Ectodermal cell (in vitro differentiated cells): Measurements from ENCODE around the gene RASIP1.

Experiments
- H3K27ac ChIP-seq: 2 replicates; pipeline ENCODE4 v1.7.0; 2013; ENCODE audit warnings: mild to moderate bottlenecking, low read depth, low read length; ENCODE audit not compliant: insufficient read depth, poor library complexity, severe bottlenecking
- H3K27me3 ChIP-seq: 2 replicates; pipeline ENCODE4 v1.7.0; 2013; ENCODE audit warnings: mild to moderate bottlenecking, low read length; ENCODE audit not compliant: insufficient read depth, control insufficient read depth, poor library complexity, severe bottlenecking
- H3K36me3 ChIP-seq: one replicate; pipeline ENCODE4 v1.7.0; 2013; ENCODE audit warnings: low read length; ENCODE audit not compliant: control insufficient read depth, insufficient read depth
- H3K4me1 ChIP-seq: one replicate; pipeline ENCODE4 v1.7.0; 2013; ENCODE audit warnings: low read length; ENCODE audit not compliant: control insufficient read depth, insufficient read depth
- H3K4me3 ChIP-seq: 2 replicates; pipeline ENCODE4 v1.7.0; 2013; ENCODE audit warnings: low read depth, low read length, control low read depth; ENCODE audit not compliant: insufficient read depth
- H3K9me3 ChIP-seq: 2 replicates; pipeline ENCODE4 v1.7.0; 2013; ENCODE audit warnings: mild to moderate bottlenecking, low read length, moderate library complexity; ENCODE audit not compliant: control insufficient read depth
- WGBS, 2 experiments: methylation state at CpG; one replicate each; pipeline ENCODE4 v1.1.7; 2013; ENCODE audit warnings: missing lambda C conversion rate in 2 of 2; 5-methylcytosine and 5-hydroxymethylcytosine counted together

RASIP1 gene

DNA sequence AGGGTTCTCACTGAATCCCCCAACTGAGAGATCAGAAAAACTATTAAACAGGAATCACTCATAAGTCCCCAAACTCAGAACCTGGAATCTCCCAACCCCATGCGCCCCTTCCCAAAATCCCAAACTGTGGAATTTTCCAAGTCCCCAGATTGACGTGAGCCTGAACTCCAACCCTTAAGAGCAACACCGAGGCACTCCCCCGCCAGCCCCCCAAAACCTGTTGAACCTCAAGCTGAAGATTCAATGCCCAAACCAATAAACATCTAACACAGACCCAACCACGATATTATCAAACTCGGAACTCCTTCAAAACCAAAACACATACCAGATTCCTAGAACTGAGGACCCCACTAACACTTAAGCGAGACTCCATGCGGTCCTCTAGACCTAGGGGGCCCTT, 5.7 kb upstream of the RASIP1 start:
- WGBS, 2 experiments: 91 to 94% methylated on average over 8 of the region's 8 CpGs
- Histone ChIP-seq H3K27ac (no peak overlapping the region), H3K9me3 (no peaks in the 10 kb centered on the region), H3K36me3 (peaks cover 5% of the 10 kb centered on the region), H3K4me1 (no peaks in the 10 kb centered on the region), H3K27me3 (peaks cover 3% of the 10 kb centered on the region), H3K4me3 (no peak overlapping the region)

GRCh38 chr19:48745208-48745995, 5.0 kb upstream of the RASIP1 start:
- WGBS, 2 experiments: 71 to 73% methylated on average over 33 of the region's 33 CpGs
- no peaks in the 10 kb centered on the region for H3K4me1 ChIP-seq
- H3K27ac ChIP-seq: no peak overlapping the region
- H3K27me3 ChIP-seq: peaks cover 10% of the 10 kb centered on the region
- no peaks in the 10 kb centered on the region for H3K9me3 ChIP-seq
- no peak overlapping the region for H3K4me3 ChIP-seq
- peaks cover 5% of the 10 kb centered on the region for H3K36me3 ChIP-seq

- Histone ChIP-seq H3K4me3 (no peak overlapping the region), H3K27me3 (peaks cover 25% of the 10 kb centered on the region), H3K9me3 (no peaks in the 10 kb centered on the region), H3K27ac (no peak overlapping the region), H3K4me1 (peaks cover 5% of the 10 kb centered on the region), H3K36me3 (no peaks in the 10 kb centered on the region)
- WGBS, 2 experiments: 90 to 94% methylated on average over 11 of the region's 11 CpGs
These were observed 1.7 kb upstream of the RASIP1 start for GRCh38 chr19:48742096-48742495.

GRCh38 chr19:48741129-48741999, 954 bp upstream of the RASIP1 start:
- Histone ChIP-seq H3K4me1 (peaks cover 5% of the 10 kb centered on the region), H3K27me3 (peaks cover 25% of the 10 kb centered on the region), H3K27ac (no peak overlapping the region), H3K36me3 (no peaks in the 10 kb centered on the region), H3K9me3 (no peaks in the 10 kb centered on the region), H3K4me3 (no peak overlapping the region)
- 64 to 71% methylated on average over 35 of the region's 35 CpGs for WGBS, 2 experiments

DNA sequence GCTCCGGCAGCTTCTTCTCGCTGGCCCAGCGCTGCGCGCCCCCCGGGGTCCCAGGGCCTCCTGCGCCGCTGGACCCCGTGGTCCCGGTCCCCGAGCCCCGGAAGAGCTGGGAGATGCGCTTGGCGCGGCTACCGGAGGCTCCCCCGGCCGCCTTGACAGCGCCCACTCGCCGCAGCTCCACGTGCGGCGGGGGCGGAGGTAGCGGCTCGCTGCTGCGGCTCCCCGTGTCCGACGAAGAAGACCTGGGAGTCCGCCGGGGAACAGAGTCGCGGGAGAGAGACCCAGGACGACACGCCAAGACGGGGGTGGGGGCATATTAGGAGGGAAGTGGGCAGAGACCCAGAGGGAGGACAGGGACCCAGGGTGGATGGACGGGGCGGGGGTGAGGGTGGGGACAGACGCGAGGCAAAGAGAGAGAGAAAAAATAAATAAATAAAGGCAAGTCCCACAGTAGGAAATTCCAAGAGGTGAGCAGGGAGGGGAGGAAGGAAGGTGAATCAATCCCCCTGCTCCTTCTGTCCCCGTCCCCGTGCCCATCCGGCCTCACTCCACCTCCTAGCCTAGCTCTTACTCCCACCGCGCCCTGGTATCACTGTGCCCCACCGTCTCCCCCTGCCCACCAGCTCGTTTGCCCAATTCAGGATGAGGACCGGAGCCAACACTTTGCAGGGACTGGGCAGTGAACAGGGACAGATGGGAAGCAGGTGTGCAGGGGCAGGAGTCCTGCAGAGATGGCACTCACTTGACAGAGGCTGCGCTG, 826 bp downstream of the RASIP1 start:
- WGBS, 2 experiments: 16% methylated on average over 51 of the region's 51 CpGs
- Histone ChIP-seq H3K27ac (no peak overlapping the region), H3K4me3 (peak overlapping the region; percentile 51)

GRCh38 chr19:48738557-48739403, 1.6 kb downstream of the RASIP1 start:
- Histone ChIP-seq H3K4me3 (peak overlapping the region; percentile 51), H3K27ac (no peak overlapping the region), H3K9me3 (no peaks in the 10 kb centered on the region), H3K36me3 (no peaks in the 10 kb centered on the region), H3K27me3 (peaks cover 25% of the 10 kb centered on the region), H3K4me1 (peaks cover 5% of the 10 kb centered on the region)
- WGBS, 2 experiments: 2% methylated on average over 96 of the region's 96 CpGs

More for the DNA sequence above, 826 bp downstream of the RASIP1 start:
- H3K9me3 ChIP-seq: no peaks in the 10 kb centered on the region
- H3K36me3 ChIP-seq: no peaks in the 10 kb centered on the region
- peaks cover 5% of the 10 kb centered on the region for H3K4me1 ChIP-seq
- H3K27me3 ChIP-seq: peaks cover 25% of the 10 kb centered on the region

DNA sequence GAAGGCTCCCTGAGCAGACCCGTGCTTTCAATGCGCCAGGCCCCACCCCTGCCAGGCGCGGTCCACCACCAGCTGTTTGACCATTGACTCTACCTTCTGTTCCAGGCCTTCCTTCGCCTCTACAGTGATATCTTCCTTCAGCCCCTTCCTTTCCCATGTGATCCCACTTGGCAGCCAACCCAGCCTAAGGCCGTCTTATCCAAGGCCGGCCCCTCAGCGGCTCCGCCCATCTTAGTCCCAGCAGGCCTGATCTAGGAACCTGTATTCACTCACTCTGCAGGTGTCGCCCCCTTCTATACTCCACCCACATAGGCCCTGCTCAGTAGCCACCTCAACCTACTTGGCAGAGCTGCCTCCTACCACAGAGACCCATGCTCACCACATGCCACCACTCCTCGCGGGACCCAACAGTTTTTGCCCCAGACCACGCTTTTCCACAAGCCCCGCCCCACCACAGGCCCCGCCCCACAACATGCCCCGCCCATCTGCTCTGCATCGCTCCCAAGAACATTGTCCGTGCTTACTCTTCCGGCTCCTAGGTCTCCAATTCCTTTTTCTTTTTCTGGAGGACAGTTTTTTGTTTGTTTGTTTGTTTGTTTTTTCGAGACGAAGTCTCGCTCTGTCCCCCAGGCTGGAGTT, 2.9 kb downstream of the RASIP1 start:
- Histone ChIP-seq H3K27ac (no peak overlapping the region), H3K9me3 (no peaks in the 10 kb centered on the region), H3K27me3 (peaks cover 25% of the 10 kb centered on the region), H3K36me3 (no peaks in the 10 kb centered on the region), H3K4me1 (peaks cover 5% of the 10 kb centered on the region), H3K4me3 (no peak overlapping the region)
- 78 to 84% methylated on average over 22 of the region's 22 CpGs for WGBS, 2 experiments

- peaks cover 4% of the 10 kb centered on the region for H3K4me1 ChIP-seq
- WGBS, 2 experiments: 2% methylated on average over 38 of the region's 38 CpGs
- peak overlapping the region; percentile 66 for H3K4me3 ChIP-seq
- H3K27ac ChIP-seq: no peak overlapping the region
- no peaks in the 10 kb centered on the region for H3K9me3 ChIP-seq
- H3K36me3 ChIP-seq: no peaks in the 10 kb centered on the region
- peaks cover 13% of the 10 kb centered on the region for H3K27me3 ChIP-seq
These were observed 5.3 kb downstream of the RASIP1 start for GRCh38 chr19:48735031-48735615.

GRCh38 chr19:48734625-48735024, 5.8 kb downstream of the RASIP1 start:
- H3K27me3 ChIP-seq: peaks cover 8% of the 10 kb centered on the region
- no peaks in the 10 kb centered on the region for H3K4me1 ChIP-seq
- peak overlapping the region; percentile 66 for H3K4me3 ChIP-seq
- 94 to 96% methylated on average over 9 of the region's 9 CpGs for WGBS, 2 experiments
- H3K9me3 ChIP-seq: no peaks in the 10 kb centered on the region
- no peaks in the 10 kb centered on the region for H3K36me3 ChIP-seq
- H3K27ac ChIP-seq: no peak overlapping the region
